Stimulated activated CD4-positive, alpha-beta T cell treated with anti-CD3 and anti-CD28 coated beads, Interleukin-1b, Interleukin-23, amount 100 ng/mL, for 48 hours (primary cell): ENCODE data around the gene CEACAM6.

Experiments used
- DNase-seq: peaks from one replicate; pipeline ENCODE4 v3.0.0-alpha.2; 2020

The CEACAM6 gene

DNA sequence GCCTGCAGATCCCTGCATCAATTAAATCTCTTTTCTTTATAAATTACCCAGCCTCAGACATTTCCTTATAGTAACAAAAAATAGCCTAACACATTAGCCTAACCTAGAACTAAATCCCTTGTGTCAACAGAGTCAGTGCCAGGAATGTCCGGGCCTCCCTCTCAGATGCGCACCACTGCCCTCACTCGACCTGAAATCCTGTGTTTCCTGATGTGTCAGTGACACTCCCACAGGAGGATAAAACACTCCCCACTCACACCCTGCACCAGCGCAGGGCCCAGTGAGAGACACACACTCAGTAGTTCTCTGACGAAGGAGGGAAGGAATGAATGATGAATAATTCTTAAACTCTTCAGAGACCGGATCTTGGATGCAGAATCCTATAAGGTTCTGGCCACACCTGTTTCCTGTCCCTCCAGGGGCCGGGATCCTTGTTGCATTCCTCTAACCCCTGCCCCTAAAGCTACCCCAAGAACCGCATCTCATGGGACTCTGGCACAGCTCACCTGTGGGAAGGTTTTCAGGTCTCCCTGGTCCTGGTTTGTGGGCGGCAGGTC is 44.2 kb downstream of the CEACAM6 start:
- DNase-seq = no peak

DNA sequence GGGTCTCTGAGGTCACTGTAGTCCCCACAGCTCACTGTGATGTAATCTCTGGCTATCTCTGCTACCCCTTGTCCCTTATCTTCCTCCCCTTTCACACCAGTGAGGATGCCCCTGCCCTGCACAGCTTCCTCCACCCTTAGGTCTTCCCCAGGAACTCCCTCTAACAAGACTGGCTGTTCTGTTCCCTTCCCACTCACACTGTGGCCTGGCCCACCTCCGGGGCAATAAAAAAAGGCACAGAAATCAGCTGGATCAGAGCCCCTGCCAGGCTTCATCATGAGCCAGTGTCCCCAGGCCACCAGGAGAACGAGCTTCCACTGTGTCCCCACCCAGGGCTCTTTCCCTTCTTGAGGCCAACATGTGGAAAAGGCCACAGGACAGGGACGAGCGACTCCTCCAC is 45.7 kb downstream of the CEACAM6 start:
- no peak for DNase-seq

DNA sequence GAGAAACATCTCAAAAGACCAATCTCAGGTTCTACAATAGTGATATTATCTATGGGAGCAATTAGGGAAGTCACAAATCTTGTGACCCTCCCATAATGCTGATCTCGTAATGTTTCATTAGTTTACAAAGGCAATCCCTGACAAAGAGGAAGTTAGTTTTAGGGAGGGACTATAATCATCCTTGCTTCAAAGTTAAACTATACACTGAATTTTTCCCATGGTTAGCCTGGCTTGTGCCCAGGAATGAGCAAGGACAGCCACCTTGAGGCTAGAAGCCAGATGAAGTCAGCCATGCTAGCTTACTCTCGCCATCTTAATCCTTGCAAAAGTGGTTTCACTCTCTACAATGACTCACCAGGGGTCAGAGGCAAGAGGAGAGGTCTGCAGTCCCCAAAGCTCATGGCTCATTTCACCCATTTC is 46.5 kb downstream of the CEACAM6 start:
- DNase-seq = no peak

DNA sequence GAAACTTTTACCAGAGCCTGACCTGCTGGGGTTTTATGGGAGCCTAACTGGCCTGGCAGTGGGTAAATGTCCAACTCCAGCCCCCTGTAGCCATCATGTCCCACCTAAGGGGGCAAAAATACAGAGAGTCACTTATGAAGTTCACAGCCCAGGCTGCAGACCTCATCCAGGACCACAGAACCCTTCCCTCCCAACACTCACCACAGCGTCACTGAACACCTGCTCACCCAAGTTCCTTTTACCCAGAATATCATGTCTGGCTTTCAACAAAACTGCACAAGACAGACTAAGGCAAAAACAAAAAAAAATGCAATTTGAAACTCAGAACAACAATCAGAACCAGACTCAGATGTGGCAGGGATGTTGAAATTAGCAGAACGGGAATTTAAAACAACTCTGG is 47.4 kb downstream of the CEACAM6 start:
- no peak for DNase-seq

- no peak for DNase-seq
These were observed 49.0 kb downstream of the CEACAM6 start for GRCh38 chr19:41804336-41804735.

- no peak for DNase-seq
These were observed 51.8 kb downstream of the CEACAM6 start for GRCh38 chr19:41807176-41807575.

DNA sequence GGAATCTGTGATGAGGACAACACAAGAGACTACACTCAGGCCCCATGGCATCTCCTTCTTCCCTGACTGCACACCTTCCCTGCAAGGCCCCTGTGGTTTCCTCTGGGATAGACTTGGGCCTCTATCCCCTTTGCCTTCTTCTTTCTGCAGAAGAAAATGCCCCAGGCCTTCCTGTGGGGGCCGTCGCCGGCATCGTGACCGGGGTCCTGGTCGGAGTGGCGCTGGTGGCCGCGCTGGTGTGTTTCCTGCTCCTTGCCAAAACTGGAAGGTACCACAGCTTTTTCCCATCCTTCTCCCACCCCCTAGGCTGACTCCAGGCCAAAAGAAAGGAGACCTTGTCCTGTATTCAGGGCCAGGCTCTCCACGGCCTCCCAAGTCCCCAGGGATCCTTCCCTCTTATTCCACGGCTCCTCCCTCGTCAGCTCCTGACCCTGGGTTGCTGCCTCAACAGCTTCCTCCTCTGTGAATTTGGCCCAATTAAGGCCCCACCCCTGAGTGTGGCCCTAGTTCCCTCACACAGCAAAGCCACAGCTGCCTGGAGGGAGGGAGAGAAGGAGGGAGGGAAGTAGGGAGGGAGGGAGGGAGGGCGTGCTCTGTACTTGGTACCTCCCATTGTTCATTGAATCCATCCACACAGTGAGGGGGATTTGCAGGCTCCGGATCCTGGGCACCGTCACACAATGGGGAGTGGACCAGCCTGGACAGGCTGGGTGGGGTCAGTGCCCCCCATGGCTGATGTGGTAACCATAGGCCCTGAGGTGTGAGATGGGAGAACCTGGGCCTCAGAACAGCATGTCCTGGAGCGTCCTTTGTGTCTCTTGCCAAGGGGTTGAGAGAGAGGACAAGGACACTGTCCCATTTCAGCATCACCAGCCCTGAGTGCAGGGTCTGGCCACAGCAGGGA is 53.6 kb downstream of the CEACAM6 start:
- no peak for DNase-seq

- DNase-seq = no peak
These were observed 55.0 kb downstream of the CEACAM6 start for GRCh38 chr19:41810301-41810700.

DNA sequence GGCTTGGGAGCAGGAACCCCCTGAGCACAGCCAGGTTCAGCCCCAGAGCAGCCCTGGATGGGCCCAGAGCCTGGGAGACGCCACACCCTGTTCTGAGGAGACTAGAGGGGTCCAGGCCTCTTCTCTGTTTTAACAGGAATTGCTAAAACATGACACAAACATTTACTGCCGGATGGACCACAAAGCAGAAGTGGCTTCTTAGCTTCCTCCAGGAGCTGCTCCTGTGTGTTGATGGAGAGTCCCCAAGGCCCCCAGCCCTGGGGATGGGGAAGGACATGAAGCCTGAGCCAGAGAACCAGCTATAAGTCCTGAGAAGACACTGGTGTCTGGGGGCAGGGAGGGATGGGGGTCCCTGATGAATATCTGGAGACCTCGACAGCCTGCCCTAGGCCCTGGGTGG is 55.7 kb downstream of the CEACAM6 start:
- DNase-seq = no peak

DNA sequence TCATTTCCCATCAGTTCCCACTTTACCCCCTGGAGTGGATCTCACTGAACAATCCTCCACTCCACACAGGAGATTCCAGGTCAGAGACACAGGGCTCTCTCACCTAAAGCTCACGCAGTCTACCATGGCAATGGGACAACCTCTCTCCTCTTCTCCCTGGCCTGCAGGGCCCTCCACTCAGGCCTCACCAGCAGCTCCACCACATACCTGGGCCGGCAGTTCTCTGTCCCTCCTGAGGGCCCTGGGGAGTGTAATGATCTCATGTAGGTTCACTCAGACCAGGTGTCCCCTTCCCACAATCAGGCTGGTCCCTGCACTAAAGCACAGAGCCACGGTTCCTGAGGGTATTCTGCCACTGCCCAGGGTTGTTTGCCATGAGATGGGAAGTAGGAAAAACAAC is 56.7 kb downstream of the CEACAM6 start:
- DNase-seq = no peak

GRCh38 chr19:41813911-41814310 is 58.6 kb downstream of the CEACAM6 start:
- no peak for DNase-seq

DNA sequence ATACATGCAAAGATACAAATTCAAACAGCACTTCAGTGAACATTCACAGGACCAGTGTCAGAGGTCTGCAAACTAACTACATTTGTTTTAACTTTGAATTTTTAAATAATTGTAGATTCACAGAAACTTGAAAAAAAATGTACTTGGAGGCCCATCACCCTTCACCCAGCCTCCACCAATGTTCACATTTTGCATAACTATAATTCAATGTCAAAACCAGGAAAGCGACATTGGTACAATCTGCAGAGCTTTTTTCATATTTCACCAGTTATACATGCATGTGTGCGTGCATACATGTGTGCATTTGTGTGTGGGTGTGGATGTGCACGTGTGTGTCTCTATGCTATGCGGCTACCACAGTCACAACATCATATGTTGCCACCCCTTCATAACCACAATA is 60.0 kb downstream of the CEACAM6 start:
- DNase-seq = no peak

DNA sequence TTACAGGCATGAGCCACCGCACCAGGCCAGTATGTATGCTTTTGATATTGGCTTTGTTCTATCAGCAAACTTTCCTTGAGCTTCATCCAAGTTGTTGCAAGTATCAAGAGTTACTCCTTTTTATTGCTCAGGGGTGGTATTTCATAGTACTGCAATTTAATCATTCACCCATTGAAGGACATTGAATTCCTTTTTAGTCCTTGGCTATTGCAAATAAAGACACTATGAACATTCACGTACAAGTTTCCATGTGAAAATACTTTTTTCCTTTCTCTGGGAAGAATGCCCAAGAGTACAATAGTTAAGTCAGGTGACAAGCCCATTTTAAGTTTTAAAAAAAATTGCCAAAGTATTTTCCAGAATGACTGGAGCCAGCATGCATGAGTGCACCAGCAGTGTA is 61.4 kb downstream of the CEACAM6 start:
- no peak for DNase-seq

GRCh38 chr19:41821003-41821735 is 65.8 kb downstream of the CEACAM6 start:
- DNase-seq = peak; percentile 46
